GM19438 (cell line): ENCODE data around the gene LIMK2.
"Not testable (repeated sequence)": the region's sequence is repeated elsewhere in the genome, so short reads cannot be mapped to it uniquely, and the experiment has no call there.

Experiments used
- ATAC-seq: cut with Tn5 transposase; IDR thresholded peaks from one replicate; pipeline ENCODE4 v1.9.1; 2021; ENCODE audit warnings: low read depth; ENCODE audit not compliant: unreplicated experiment

LIMK2 gene

DNA sequence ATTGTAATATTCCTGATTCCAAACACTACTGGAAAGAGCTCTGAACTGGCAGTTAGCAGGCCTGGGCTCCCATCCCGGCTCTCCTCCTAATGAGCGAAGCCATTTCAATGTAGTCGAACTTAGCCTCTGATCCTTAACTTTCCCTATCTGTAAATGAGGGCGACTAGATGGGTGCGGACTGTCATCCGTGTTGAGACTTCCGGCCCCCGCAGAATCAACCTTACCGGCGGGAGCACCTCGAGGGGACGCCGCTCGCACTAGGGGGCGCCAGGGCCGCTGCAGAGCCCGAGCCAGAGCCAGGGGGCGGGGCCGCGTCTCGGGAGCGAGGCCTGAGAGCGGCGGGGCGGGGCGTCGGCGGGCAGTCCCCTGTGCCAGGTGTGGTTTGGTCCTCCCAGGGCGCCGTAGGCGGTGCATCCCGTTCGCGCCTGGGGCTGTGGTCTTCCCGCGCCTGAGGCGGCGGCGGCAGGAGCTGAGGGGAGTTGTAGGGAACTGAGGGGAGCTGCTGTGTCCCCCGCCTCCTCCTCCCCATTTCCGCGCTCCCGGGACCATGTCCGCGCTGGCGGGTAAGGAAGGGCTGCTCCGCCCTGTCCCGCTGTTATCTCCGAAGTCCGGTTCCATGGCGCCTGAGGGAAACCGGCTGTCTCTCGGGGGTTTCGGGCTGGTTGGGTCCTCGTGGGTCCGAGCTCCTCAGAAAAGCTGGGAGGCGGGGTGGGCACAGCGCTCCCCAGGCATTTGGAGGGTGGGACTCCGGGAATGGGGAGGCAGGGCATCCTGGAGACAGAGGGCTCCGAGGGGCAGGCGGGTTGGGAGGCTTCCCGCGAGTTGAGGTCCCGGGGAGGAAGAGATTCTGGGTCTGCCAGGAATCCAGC, at the start of gene LIMK2:
Gene LIMK2, plus strand, starts transcription at position 437 of the 869 bp plus-strand sequence. Its CDS starts 111 bp downstream, at position 548.
- peak; percentile 85 for ATAC-seq

DNA sequence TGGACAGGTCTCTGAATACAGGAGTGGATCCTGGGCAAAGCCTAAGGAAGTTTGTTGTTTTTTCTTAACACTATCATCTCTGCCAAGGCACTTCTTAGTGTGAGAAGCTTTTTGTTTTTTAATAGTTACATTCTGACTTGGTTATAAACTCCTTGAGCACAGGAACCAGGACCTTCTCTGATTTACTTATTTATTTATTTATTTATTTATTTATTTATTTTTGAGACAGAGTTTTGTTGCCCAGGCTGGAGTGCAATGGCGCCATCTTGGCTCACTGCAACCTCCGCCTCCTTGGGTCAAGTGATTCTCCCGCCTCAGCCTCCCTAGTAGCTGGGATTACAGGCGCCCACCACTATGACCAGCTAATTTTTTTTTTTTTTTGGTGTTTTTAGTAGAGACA, 41.1 kb upstream of the LIMK2 start:
- no peak for ATAC-seq

DNA sequence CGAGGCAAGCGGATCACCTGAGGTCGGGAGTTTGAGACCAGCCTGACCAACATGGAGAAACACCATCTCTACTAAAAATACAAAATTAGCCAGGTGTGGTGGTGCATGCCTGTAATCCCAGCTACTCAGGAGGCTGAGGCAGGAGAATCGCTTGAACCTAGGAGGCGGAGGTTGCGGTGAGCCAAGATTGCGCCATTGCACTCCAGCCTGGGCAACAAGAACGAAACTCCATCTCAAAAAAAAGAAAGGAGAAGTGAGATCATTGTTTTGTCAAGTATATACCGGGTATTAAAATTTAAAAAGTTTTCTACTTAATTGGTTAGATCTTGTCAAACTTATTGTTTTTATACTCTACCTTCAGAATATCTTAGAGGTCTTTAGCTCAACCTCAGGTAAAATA, 40.4 kb upstream of the LIMK2 start:
- not testable (repeated sequence) for ATAC-seq

DNA sequence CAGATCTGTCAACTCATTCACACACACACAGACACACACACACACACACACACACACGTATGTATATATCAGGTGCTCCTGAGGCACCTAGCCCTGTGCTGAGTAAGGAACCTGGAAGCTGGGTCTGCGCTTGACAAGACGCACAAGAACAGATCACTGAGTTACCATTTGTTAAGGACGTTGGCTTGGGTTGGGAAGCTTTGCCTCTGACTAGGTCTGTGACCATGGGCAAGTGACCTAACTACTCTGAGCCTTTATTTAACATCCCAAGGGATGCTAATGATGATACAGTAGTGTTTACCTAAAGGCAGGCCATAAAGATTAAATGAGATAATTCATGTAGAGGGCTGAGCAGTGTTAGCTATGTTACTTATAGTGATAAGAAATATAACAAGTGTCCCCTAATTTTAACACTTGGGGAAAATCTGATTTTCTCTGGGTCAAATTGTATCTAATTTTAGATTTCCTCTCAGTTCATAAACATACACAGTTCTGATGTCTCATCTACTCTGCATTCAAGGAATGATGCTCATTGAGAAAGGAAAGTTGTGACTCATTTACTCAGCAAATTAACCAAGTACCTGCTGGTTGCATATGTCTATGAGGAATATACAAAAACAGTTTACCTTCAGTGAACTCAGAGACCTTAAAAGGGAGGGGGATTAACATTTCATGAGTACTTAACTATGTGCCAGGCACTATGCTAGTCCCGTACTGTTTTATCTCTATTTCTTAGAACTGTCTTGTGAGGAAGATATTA, 38.5 kb upstream of the LIMK2 start:
- ATAC-seq: no peak

DNA sequence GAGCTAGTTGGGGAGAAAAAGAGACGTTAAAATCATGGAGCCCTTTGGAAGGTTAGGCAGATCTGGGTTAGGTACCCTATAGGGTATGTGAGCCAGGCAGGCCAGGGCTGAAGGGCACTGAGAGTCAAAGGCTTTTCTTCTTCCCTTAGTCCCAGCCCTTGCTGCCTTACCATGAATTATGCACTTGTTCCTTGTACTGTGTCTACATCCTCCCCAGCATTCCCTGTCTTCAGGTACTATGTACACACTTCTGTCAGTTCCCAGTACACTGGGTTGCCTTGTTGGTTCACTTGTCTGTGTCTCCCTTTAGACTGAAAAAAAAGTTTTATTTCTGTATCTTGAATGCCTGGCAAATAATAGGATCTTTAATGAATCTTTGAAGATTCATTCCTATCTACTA, 35.2 kb upstream of the LIMK2 start:
- ATAC-seq: no peak

DNA sequence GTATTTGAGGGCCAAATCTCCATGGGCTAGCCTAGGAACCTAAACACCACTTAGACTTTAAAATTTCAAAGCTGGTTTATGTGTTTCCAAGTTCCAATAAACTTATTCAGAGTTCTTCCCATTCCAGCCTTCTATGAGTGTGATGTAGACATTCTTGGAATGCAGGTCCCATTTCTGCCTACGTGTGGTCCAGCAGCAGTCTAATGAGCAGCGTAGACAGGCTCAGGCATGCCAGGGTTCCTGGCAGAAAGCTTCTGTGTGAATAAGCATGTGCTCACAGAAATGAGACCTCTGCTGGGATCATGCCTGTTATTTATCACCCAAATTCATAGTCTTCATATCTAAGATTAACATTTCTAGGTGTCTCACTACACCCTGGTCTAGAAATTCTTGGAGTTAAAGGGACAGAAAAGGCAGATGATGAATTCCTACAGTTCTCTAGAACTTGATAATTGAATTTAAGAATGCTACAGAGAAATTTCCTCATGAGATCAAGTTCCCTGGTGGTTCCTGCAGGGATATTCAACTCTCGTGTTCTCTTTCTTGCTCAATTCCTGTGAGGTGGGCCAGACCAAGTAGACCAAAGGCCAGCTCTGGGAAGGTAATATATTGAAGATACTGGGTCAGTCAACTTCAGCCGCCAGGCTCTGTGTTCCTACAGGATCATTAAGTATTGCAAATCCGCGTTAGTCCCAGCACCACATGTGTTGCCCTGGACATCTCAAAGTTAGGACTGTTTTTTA, 34.5 kb upstream of the LIMK2 start:
- ATAC-seq: no peak

DNA sequence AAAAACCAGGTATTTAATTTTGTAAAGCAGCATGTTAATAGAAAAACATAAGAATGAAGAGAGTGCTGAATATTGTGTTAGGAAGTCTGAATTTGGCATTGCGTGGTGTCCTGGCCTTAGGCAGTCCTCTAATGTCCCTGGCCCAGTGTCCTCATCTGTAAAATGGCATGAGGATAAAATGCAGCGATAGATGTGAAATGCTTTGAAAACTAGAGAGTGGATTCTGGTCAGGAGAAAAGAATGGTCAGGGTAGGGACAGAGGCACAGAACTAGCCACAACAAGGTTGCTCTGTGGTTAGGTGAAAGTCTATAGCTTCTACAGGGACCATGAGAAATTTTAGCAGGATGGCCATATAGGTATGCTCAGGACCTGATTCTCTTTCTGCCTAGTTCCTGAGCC, 33.2 kb upstream of the LIMK2 start:
- no peak for ATAC-seq

DNA sequence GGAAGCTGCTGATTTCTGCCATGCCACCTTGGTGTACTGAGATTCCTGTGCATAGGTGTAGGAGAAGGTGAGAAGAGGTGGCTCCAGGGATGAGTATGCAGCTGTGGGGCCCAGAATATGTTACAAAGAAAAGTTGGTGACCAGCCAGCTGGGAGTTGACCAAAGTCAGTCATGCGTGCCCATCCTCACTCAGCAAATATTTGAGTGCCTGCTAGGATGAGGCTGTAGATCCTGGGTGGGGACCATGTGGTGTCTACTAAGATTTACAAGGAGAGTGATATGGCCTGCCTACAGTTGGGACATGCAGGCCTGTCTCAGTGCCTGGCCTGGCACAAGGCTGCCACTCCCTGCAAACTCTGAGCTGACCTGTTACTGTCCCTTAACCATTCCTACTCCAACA, 32.8 kb upstream of the LIMK2 start:
- no peak for ATAC-seq

DNA sequence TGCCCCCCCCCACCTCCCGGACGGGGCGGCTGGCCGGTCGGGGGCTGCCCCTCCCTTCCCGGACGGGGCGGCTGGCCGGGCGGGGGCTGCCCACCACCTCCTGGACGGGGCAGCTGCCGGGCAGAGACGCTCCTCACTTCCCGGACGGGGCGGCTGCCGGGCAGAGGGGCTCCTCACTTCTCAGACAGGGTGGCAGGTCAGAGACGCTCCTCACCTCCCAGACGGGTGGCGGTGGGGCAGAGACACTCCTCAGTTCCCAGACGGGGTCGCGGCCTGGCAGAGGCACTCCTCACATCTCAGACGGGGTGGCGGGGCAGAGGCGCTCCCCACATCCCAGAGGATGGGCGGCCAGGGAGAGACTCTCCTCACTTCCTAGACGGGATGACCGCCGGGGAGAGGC, 28.1 kb upstream of the LIMK2 start:
- no peak for ATAC-seq

DNA sequence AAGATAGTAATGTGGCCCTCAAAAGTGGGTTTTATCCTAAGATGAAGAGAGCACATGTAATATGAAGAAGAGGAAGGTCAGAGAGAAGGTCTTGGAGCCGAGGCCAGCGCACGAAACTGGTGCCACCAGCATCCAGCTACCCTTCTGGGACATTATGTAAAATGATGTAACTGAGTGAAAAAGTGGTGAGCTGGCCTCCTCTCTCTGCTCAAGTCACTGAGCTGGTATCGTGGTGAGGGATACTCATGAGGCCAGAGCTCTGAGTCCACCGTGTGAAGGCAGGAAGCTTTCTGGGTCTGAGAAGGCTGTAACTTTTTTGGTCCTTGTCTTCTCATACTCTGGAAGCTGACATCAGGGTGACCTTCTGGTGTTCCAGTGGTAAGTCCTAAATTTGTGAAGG, 27.0 kb upstream of the LIMK2 start:
- ATAC-seq: no peak

DNA sequence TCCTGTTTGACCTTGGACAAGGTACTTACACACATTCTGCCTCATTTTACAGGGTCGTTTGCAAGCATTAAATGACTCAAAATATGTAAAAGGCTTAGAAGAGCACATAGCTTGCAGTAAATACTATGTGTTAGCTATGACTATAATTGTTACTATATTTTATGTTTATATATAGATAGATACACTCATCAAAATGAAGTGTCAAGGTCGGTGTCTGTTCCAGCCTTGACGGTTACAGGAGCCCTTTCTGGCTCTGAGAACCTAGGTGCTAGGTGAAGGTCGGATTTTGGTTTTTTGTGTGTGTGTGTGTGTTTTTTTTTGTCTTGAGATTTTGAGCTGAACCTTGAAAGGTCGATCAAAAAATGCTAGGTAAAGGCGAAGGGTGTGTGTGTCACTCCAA, 24.5 kb upstream of the LIMK2 start:
- no peak for ATAC-seq

DNA sequence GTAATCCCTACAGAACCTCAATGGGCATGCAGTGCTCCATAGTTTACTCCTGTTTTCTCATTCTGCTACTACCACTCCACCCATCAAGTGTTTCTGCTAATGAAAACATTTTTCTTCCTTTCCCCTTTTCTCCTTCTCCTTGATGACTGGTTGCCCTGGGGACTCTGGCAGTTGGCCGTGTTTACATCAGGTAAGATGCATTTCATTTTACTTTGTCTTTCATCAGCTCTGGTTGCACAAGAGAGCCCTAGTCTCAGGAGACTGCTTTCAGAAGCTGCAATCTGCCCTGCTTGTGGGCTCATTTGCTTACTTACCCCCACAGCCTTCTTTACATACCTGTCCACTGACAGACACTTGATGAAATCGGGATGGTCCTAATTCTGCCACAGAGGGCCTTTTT, 19.6 kb upstream of the LIMK2 start:
- ATAC-seq: no peak

DNA sequence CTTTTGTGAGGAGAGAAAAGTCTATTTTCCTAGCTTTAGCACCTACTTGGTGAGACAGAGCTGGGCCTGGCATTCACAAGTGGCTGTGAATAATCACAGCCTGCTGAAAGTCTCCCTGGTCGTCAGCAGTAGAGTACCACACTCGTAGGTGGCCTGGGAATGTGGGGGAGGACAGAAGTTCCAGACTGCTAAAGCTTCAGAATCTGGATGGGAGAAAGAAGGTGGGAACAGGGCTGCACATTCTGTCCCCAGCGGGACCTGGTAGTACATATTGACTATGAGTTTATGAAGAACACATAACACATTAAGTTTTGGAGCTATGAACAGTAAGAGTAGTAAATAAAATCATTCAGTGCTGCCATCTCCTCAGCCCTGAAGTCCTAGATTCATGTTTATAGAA, 19.0 kb upstream of the LIMK2 start:
- ATAC-seq: no peak

DNA sequence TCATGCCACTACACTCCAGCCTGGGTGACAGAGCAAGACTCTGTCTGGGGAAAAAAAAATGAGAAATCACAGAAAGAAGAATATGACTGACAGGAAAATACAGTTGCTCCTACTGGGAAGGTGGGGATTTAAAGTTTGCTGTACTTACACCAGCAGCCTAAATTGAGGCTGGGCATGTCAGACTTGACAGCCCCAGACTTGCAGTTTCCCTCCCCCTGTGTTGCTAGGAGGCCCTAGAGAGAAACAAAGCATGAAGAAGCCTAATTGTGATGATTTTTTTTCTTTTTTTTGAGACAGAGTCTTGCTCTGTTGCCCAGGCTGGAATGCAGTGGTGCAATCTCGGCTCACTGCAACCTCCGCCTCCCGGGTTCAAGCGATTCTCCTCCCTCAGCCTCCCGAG, 17.4 kb upstream of the LIMK2 start:
- not testable (repeated sequence) for ATAC-seq

DNA sequence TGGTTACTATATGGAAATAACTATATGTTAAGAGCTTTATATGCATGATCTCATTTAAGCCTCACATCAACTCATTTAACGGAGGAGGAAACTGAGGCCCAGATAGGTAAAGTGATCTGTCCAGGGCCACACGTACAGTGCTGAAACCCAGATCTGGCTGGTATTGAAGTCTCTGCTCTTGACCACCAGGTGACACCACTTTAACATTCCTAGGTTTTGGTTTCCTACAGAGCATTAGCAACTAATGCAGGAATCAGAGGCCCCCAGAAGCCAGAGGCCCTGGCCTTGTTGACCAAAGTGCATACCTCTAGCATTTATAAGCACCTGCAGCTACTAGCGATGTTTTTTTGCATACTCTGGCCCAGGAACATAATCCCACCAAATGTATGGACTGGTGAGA, 12.9 kb upstream of the LIMK2 start:
- ATAC-seq: no peak

DNA sequence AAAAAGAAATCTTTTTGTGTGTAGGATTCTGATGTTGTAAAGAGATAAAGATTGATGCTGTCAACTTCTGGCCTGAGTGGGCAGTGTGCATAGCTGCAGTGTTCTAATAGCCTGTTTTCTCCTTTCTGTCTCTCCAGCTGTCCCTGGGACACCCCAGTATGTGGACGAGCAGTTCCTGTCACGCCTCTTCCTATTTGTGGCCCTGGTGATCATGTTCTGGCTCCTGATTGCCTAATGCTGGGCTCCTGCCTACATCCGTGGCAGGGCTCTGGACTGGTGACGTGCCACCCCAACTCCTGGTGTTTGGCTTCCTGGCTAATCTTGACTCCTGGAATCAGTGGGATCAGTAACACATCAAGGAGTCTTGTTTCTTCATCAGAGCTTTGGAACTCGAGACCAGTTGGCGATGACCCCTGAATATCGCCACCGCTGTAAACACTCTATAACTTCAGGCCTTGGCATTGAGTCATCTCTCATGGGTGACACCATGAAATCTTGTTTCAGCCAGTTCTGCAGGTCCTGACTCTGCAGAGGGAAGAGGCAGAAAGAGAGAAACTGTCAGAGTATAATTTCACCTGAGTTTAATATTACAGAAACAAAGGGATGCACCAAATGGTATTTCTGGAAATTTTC, 7.6 kb upstream of the LIMK2 start:
- ATAC-seq: not testable (repeated sequence)

DNA sequence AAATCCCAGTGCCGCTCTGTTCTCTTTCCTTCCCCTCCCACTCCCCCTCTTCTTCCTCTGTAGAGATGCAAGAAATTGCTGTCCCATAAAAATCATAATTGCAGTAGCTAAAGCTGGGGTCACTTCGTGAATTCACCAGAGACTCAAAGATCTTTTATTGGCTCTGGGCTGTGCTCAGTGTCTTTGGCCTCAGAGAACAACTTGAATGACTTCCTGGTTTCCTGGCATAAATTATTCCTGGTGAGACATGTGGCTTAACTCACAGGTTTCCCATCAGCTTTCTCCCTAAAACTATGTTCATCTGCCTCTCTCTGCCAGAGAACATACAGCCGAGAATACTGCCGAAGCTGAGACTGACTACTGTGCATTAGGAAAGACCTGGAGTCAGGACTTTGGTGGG, 7.0 kb upstream of the LIMK2 start:
- not testable (repeated sequence) for ATAC-seq

DNA sequence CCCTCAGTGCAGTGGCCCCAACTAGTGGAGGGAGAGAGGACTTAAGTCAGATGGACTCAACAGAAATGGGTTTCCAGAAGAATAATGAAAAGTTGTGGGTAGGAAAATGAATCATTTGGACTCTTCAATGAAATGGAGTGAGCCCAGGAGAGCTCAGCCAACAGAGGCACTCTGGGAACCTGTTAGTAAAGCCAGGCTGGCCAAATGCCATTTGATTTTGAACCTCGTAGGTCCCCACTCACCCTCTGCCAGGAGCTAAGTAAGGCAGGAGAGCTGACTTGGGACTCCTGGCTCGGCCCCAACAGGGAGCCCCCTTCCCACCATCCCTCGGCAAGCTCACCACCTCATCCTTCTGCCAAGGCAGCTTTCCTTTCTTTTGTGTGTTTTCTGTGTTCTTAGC, 5.6 kb upstream of the LIMK2 start:
- ATAC-seq: not testable (repeated sequence)

DNA sequence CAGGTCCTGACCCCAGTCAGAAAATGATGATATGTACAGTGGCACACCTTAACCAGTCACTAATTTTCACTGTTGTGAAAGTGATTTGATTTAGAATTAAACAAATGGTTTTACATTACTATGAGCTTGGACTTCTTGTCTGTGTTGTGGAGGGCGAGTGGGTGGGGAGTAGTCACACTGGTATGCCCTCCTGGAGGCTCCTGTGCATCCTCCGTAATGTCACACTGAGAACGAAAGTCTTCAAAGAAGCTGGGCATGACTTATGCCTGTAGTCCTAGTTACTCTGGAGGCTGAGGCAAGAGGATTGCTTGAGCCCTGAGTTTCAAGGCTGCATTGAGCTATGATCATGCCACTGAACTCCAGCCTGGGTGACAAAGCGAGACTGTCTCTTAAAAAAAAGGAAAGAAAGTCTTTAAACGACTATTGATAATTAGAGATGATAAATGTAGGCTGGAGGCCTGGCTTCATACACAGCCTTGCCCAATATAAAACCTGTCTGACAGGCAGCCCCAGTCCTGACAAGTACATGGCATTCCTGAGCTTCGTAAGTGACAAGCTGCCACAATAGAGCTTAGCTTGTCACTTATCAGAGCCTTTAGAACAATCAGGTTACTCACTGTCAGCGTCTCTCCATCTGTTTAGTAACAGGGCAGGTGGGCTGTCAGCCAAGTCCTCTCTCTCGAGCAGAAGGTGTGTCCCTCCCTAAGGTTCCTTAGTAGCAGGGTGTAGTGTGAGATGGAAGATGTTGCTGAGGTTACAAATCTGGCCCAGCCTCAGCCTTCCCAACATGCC, 5.0 kb upstream of the LIMK2 start:
- ATAC-seq: no peak
